GM18502 (cell line): ENCODE data around the gene PRM1.

Experiments
- ATAC-seq: cut with Tn5 transposase; IDR thresholded peaks from one replicate; pipeline ENCODE4 v1.9.1; 2021; ENCODE audit warnings: mild to moderate bottlenecking; ENCODE audit not compliant: unreplicated experiment, poor library complexity

Gene PRM1, protein sequence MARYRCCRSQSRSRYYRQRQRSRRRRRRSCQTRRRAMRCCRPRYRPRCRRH

GRCh38 chr16:11280616-11281522 lies at the start of gene PRM1:
Gene PRM1, minus strand, starts transcription at chr16:11281330. Its CDS starts 92 bp downstream, at chr16:11281238.
- ATAC-seq: no peak

DNA sequence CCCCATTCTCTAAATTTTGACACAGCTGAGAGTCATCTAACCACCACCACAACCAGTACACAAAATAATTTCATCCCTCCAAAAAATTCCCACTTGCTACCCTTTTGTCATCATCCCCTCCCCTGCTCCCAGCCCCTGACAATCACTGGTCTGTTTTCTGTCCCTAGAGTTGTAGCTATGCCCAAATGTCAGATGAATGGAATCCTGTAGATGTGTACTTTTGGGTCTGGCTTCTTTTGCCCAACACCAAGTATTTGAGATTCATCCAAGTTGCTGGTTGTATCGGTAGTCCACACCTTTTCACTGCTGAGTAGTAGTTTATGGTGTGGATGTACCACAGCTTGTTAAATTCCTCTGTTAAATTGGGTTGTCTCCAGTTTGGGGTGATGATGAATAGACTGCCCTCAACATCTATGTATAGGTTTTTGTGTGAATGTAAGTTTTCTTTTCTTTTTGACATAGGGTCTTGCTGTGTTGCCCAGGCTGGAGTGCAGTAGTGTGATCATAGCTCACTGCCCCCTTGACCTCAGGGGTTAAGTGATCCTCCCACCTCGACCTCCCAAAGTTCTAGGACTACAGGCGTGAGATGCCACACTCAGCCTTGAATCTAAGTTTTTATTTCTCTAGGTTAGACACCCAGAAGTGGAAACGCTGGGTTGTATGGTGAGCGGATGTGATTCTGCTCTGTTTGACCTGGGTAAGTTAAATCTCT lies 49.6 kb upstream of the PRM1 start:
- ATAC-seq: no peak

DNA sequence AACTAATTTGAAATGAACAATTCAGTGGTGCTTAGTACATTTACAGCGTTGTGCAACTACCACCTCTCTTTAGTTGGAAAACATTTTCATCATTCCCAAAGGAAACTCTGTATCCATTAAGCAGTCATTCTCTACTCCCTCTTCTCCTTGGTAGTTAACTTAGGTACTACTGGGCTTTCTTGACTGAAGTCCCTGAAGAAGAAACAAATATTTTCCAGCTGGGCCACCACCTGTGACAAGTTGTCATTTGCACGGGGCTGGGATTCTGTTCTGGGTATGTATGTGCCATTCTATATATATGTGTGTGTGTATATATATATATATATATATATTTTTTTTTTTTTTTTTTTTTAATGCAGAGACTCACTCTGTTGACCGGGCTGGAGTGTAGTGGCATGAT lies 48.8 kb upstream of the PRM1 start:
- ATAC-seq: no peak

- ATAC-seq: peak; percentile 30
Measured at GRCh38 chr16:11329071-11329491, 48.0 kb upstream of the PRM1 start.

- peak; percentile 80 for ATAC-seq
Measured at GRCh38 chr16:11328172-11329070, 47.3 kb upstream of the PRM1 start.

- ATAC-seq: peak; percentile 38
Measured at GRCh38 chr16:11327277-11328171, 46.4 kb upstream of the PRM1 start.

GRCh38 chr16:11326737-11327276 lies 45.7 kb upstream of the PRM1 start:
- no peak for ATAC-seq

DNA sequence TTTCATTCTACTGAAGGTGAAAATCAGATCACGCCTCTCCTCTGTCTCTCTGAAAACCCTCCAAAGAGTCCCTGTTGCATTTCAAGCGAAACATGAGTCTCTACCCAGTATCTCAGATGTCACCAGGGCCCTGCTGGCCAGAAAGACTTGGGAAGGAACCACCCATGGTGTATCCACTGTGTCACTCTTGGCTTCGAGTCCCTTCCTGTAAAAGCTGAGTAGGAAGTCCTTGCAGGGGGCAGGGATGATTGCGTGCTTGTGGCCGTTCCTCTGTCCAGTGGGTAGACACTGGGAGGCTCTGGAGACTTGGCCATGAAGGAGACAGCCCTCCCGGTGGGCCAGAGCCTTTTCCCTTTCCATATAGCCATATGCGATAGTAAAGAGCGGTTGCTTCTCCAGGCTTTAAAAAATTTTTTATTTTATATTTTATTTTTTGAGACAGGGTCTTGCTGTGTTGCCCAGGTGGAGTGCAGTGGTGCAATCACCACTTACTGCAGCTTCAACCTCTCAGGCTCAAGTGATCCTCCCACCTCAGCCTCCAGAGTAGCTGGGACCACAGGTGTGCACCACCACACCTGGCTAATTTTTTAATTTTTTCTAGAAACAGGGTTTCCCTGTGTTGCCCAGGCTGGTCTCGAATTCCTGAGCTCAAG lies 45.1 kb upstream of the PRM1 start:
- no peak for ATAC-seq

GRCh38 chr16:11325404-11326083 lies 44.4 kb upstream of the PRM1 start:
- ATAC-seq: no peak

DNA sequence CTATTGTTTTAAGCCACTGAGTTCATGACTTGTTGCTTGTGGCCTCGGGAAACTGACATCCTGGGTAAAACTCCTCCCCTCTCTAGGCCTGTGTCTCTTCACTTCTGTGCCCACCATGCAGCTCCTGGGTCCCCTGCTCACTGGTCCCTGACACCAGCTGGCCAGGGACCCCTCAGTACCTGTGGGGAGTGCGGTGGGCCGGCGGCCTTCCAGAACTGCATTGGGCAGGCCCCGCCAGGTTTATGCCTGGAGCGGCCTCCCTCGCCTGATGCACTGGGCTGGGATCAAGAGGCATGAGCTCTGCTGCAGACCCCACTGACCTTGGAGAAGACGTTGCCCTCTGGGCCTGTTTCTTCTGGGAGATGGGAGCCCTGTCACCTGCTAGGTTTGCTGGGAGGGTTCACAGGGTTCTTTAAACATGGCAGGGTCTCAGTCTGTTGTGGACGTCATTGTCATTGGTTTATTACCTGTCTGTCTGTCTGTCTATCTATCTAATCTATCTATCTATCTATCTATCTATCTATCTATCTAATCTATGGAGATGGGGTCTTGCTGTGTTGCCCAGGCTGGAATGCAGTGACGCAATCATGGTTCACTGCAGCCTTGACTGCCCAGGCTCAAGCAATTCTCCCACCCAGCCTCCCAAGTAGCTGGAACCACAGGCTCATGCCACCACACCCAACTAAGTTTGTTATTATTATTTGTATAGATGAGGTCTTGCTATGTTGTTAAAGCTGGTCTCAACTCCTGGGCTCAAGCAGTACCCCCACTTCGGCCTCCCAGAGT lies 42.6 kb upstream of the PRM1 start:
- ATAC-seq: no peak

- no peak for ATAC-seq
Measured at GRCh38 chr16:11322823-11323222, 41.7 kb upstream of the PRM1 start.

GRCh38 chr16:11321662-11322061 lies 40.5 kb upstream of the PRM1 start:
- ATAC-seq: no peak

- no peak for ATAC-seq
Measured at GRCh38 chr16:11320170-11320569, 39.0 kb upstream of the PRM1 start.

- ATAC-seq: no peak
Measured at GRCh38 chr16:11319529-11320146, 38.5 kb upstream of the PRM1 start.

DNA sequence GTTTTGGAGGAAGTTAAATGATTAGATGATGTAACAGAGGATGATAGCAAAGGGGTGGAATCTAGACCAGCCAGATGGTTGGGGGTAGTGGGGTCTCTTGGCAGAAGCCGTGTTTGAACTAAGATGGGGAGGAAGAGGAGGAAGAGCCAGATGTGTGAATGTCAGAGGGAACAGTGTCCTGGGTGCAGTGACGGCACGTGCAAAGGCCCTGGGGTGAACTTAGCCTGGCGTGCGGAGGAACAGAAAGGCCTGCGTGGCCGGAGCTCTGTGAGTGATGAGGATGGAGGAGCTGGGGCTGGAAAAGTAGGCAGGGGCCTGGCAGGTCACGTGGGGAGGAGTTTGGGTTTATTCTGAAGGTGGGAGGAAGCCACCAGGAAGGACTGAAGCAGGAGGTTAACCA lies 37.7 kb upstream of the PRM1 start:
- ATAC-seq: no peak

GRCh38 chr16:11316331-11317015 lies 35.3 kb upstream of the PRM1 start:
- no peak for ATAC-seq
